H1 (cell line): ENCODE data around the gene CNOT6.

ENCODE experiments used
- EGR1 ChIP-seq: IDR thresholded peaks from 2 replicates; pipeline ENCODE4 v1.6.1; 2011; ENCODE audit warnings: low read depth, low read length, borderline replicate concordance
- EP300 ChIP-seq, 2 experiments: IDR thresholded peaks; 1 replicate in 1 of 2; 2 replicates in 1 of 2; pipeline ENCODE4 v1.6.1; 2011 to 2012; ENCODE audit warnings: low read depth in 2 of 2, low read length in 2 of 2, mild to moderate bottlenecking in 2 of 2, borderline replicate concordance in 1 of 2, inconsistent platforms in 1 of 2, moderate library complexity in 1 of 2
- EZH2 ChIP-seq: fragments of 200-600 bp; sonication (generic); IDR thresholded peaks from 2 replicates; pipeline ENCODE4 v1.7.1; 2012; ENCODE audit warnings: low read depth, mild to moderate bottlenecking, moderate library complexity, low read length, inconsistent platforms; ENCODE audit not compliant: severe bottlenecking
- FOSL1 ChIP-seq: IDR thresholded peaks from 2 replicates; pipeline ENCODE4 v1.6.1; 2011; ENCODE audit warnings: mild to moderate bottlenecking, low read depth, low read length, moderate library complexity; ENCODE audit not compliant: insufficient read depth
- POLR2A ChIP-seq, 2 experiments: IDR thresholded peaks; 1 replicate in 1 of 2; 2 replicates in 1 of 2; pipeline ENCODE4 v1.6.1; 2011; ENCODE audit warnings: low read depth in 2 of 2, low read length in 2 of 2, mild to moderate bottlenecking in 2 of 2; ENCODE audit errors: control extremely low read depth in 1 of 2
- SIN3A ChIP-seq, 2 experiments: IDR thresholded peaks in 1 of 2; conservative IDR thresholded peaks in 1 of 2; 2 replicates each; pipeline ENCODE4 v1.6.1; 2011 to 2012; ENCODE audit warnings: low read length in 2 of 2, improper control_type of control experiment in 1 of 2, low read depth in 1 of 2, mild to moderate bottlenecking in 1 of 2
- TF ChIP-seq, protein P1 (sequence below), 3 experiments: IDR thresholded peaks; 1 replicate in 2 of 3; 2 replicates in 1 of 3; pipeline versions ENCODE4 v1.5.1 to v1.6.1; 2011; ENCODE audit warnings: low read length in 3 of 3, mild to moderate bottlenecking in 3 of 3, inconsistent platforms in 2 of 3, low read depth in 1 of 3, moderate library complexity in 1 of 3; ENCODE audit not compliant: insufficient read depth in 1 of 3; ENCODE audit errors: control extremely low read depth in 1 of 3

DNA sequence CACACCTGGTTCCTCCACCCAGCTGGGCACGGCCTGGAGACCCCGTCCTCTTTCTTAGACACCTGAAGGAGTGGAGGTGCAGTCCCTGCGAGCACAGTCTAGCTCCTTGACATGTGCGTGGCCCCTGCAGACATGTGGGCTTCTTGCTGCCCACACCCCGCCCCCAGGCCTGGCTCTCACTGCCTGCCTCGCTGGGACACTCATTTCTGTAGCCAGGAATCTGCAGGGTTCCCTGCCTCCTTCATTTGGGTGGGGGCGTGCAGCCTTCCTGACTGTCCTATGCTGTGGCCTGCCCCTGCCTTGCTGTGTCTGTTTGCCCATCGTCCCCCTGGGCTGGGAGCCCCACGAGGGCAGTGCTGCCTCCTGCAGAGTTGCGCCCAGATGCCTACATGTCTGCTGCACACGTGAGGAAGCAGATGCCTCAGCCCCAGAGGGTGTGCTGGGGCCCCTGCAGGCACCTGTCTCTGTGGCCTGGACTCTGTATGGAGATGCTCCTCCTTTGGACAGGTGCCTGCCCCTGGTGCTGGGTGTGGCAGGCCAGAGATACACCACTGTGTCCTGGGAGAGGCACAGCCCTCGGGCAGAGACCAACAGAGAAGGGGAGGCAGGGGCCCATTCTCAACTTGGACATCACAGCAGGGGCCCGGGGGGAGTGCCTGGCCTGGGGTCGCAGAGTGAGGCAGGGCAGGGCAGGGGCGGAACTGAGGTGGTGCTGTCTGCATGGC, 132.6 kb downstream of the CNOT6 start:
- TF ChIP-seq SIN3A (conservative IDR thresholded peaks at IDR 0.05 in 1 of 2, IDR thresholded peaks at IDR 0.05 in 1 of 2; ENCODE audit: low read depth in 1 of 2, low read length in 2 of 2) (no peak), FOSL1 (no peak), EZH2 (no peak), EGR1 (no peak), POLR2A (IDR thresholded peaks at IDR 0.05; ENCODE audit: control extremely low read depth in 1 of 2, low read depth in 2 of 2, low read length in 2 of 2) (no peak), EP300 (IDR thresholded peaks at IDR 0.05; ENCODE audit: borderline replicate concordance in 1 of 2, low read depth in 2 of 2, low read length in 2 of 2) (no peak)
- TF ChIP-seq, protein P1, sequence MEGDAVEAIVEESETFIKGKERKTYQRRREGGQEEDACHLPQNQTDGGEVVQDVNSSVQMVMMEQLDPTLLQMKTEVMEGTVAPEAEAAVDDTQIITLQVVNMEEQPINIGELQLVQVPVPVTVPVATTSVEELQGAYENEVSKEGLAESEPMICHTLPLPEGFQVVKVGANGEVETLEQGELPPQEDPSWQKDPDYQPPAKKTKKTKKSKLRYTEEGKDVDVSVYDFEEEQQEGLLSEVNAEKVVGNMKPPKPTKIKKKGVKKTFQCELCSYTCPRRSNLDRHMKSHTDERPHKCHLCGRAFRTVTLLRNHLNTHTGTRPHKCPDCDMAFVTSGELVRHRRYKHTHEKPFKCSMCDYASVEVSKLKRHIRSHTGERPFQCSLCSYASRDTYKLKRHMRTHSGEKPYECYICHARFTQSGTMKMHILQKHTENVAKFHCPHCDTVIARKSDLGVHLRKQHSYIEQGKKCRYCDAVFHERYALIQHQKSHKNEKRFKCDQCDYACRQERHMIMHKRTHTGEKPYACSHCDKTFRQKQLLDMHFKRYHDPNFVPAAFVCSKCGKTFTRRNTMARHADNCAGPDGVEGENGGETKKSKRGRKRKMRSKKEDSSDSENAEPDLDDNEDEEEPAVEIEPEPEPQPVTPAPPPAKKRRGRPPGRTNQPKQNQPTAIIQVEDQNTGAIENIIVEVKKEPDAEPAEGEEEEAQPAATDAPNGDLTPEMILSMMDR (IDR thresholded peaks at IDR 0.05; ENCODE audit: control extremely low read depth in 1 of 3, insufficient read depth in 1 of 3, low read depth in 1 of 3, low read length in 3 of 3), result no peak
